GM20000 (cell line): Measurements from ENCODE around the gene GAREM1.
A peak's percentile ranks its signal among the peaks of the same experiment; 100 is the strongest.

ENCODE experiments used
- DNase-seq: peaks from one replicate; pipeline ENCODE4 v3.0.0; 2012; ENCODE audit warnings: low spot score
- CTCF ChIP-seq: IDR thresholded peaks from 2 replicates; pipeline ENCODE4 v1.5.1; 2012; ENCODE audit warnings: mild to moderate bottlenecking, control low read depth; ENCODE audit errors: extremely low read depth, missing control alignments

GAREM1 gene

GRCh38 chr18:32274307-32274706 is 196.4 kb downstream of the GAREM1 start:
- no peak for TF ChIP-seq CTCF
- DNase-seq = no peak

- DNase-seq = peak; percentile 47
- TF ChIP-seq CTCF = peak; percentile 32
Observed at GRCh38 chr18:32271672-32272208, 198.9 kb downstream of the GAREM1 start.

- no peak for TF ChIP-seq CTCF
- no peak for DNase-seq
Observed at GRCh38 chr18:32270341-32270740, 200.3 kb downstream of the GAREM1 start.

GRCh38 chr18:32267463-32267862 is 203.2 kb downstream of the GAREM1 start:
- TF ChIP-seq CTCF = no peak
- DNase-seq = no peak

GRCh38 chr18:32264401-32264800 is 206.3 kb downstream of the GAREM1 start:
- DNase-seq = no peak
- no peak for TF ChIP-seq CTCF

- TF ChIP-seq CTCF = no peak
Observed at GRCh38 chr18:32262092-32262491, 208.6 kb downstream of the GAREM1 start.

GRCh38 chr18:32261003-32261402 is 209.7 kb downstream of the GAREM1 start:
- no peak for TF ChIP-seq CTCF
- DNase-seq = no peak

More at GRCh38 chr18:32262092-32262491, 208.6 kb downstream of the GAREM1 start:
- no peak for DNase-seq
